ENCODE measurements around the gene NRCAM.

The NRCAM gene

DNA sequence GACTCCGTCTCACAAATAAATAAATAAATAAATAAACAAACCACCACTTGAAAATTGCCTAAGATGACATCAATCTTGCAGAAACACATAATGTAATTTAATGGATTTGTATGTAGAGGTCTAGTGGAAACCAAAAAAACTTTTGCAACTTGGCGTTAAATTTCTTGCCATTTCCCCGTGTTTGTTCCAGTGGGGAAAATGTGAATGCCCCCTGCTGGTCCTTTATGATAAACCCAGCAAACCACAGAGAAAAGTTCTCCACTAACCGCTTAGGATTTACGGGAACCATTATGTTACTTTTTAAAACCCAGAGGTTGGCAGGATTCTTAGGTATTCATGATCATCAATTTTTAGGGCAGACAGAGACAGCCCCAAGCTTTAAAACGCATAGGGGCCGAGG is 358.5 kb downstream of the NRCAM start:
- ATAC-seq (ENCODE audit: low read depth) (no peak), DNase-seq (ENCODE audit: low spot score) (no peak)
- peak; percentile 67 for TF ChIP-seq CTCF (IDR thresholded peaks at IDR 0.05; ENCODE audit: poor library complexity, severe bottlenecking)
- H3K27me3 ChIP-seq (ENCODE audit: insufficient read depth, poor library complexity, severe bottlenecking) = no peaks in the 10 kb centered on the region
- no peak overlapping the region for H3K4me3 ChIP-seq (ENCODE audit: severe bottlenecking)
- peaks cover 3% of the 10 kb centered on the region for H3K9me3 ChIP-seq (ENCODE audit: severe bottlenecking)
- no peak overlapping the region for H3K27ac ChIP-seq (ENCODE audit: poor library complexity, severe bottlenecking)
- H3K36me3 ChIP-seq (ENCODE audit: low read depth) = no peaks in the 10 kb centered on the region
- peaks cover 4% of the 10 kb centered on the region for H3K4me1 ChIP-seq (ENCODE audit: insufficient read depth, poor library complexity, severe bottlenecking)

Measured in RWPE2 (cell line).